Neural cell (in vitro differentiated cells): Measurements from ENCODE around the gene FGR. TPM values are rescaled to one million over a fixed set of nuclear protein-coding genes. Genes with fewer than 3 reads are reported as not detected.

ENCODE experiments used
- H2AFZ ChIP-seq: fragments of 200-600, 300-800 bp; sonication (generic), shearing (Covaris generic); 2 replicates; pipeline ENCODE4 v1.6.0; 2014; ENCODE audit warnings: low read depth, mild to moderate bottlenecking, antibody characterized with exemption, low read length, moderate library complexity
- H3F3A ChIP-seq: fragments of 200-600 bp; shearing (Covaris generic); 2 replicates; pipeline ENCODE4 v1.6.1; 2016; ENCODE audit warnings: mild to moderate bottlenecking, moderate library complexity, mixed read lengths, antibody characterized with exemption, low read length; ENCODE audit not compliant: insufficient read depth, poor library complexity, severe bottlenecking
- H3K27ac ChIP-seq: fragments of 200-600, 300-800 bp; sonication (generic), shearing (Covaris generic); 2 replicates; pipeline ENCODE4 v1.5.1; 2014; ENCODE audit warnings: mild to moderate bottlenecking, low read length, moderate library complexity
- H3K27me3 ChIP-seq: fragments of 300-800, 200-600 bp; sonication (generic), shearing (Covaris generic); 2 replicates; pipeline ENCODE4 v1.6.0; 2014; ENCODE audit warnings: mild to moderate bottlenecking, low read depth, low read length, moderate library complexity; ENCODE audit not compliant: insufficient read depth
- H3K36me3 ChIP-seq: fragments of 300-800, 200-600 bp; sonication (generic), shearing (Covaris generic); 2 replicates; pipeline ENCODE4 v1.5.1; 2014; ENCODE audit warnings: mild to moderate bottlenecking, antibody characterized with exemption, low read length, moderate library complexity; ENCODE audit not compliant: insufficient read depth
- H3K4me2 ChIP-seq: fragments of 300-800, 200-600 bp; sonication (generic), shearing (Covaris generic); 2 replicates; pipeline ENCODE4 v1.6.0; 2014; ENCODE audit warnings: mild to moderate bottlenecking, low read length
- H3K4me3 ChIP-seq: fragments of 300-800, 200-600 bp; sonication (generic), shearing (Covaris generic); 2 replicates; pipeline ENCODE4 v1.5.1; 2014; ENCODE audit warnings: mild to moderate bottlenecking, low read length, moderate library complexity
- H3K79me2 ChIP-seq: fragments of 200-600 bp; shearing (Covaris generic); replicated peaks from 2 replicates; pipeline ENCODE4 v1.6.0; 2014; ENCODE audit warnings: mild to moderate bottlenecking, low read length, moderate library complexity; ENCODE audit not compliant: insufficient read depth
- H3K9ac ChIP-seq: fragments of 300-800, 200-600 bp; sonication (generic), shearing (Covaris generic); 2 replicates; pipeline ENCODE4 v1.6.1; 2016; ENCODE audit warnings: mild to moderate bottlenecking, low read length, mixed read lengths
- H3K9me2 ChIP-seq: fragments of 200-600 bp; shearing (Covaris generic); 2 replicates; pipeline ENCODE4 v1.6.1; 2016; ENCODE audit warnings: mild to moderate bottlenecking, low read length, mixed read lengths; ENCODE audit not compliant: insufficient read depth
- H3K9me3 ChIP-seq: fragments of 200-600, 300-800 bp; sonication (generic), shearing (Covaris generic); 2 replicates; pipeline ENCODE4 v1.6.1; 2016; ENCODE audit warnings: mild to moderate bottlenecking, mixed run types, low read length, moderate library complexity, mixed read lengths
- H4K20me1 ChIP-seq: fragments of 200-600 bp; shearing (Covaris generic); 2 replicates; pipeline ENCODE4 v1.6.1; 2016; ENCODE audit warnings: mild to moderate bottlenecking, mixed run types; ENCODE audit not compliant: insufficient read depth
- EP300 ChIP-seq: fragments of 450-650 bp; conservative IDR thresholded peaks from 2 replicates; pipeline ENCODE4 v1.6.1; 2014; ENCODE audit warnings: antibody characterized with exemption, mild to moderate bottlenecking, moderate library complexity; ENCODE audit not compliant: poor library complexity, severe bottlenecking
- EZH2 ChIP-seq: fragments of 200-600, 300-800 bp; shearing (Covaris generic), sonication (generic); IDR thresholded peaks from 2 replicates; pipeline ENCODE4 v1.6.1; 2014; ENCODE audit warnings: antibody characterized with exemption, low read length, borderline replicate concordance, mild to moderate bottlenecking; ENCODE audit not compliant: insufficient read depth, poor library complexity, severe bottlenecking
- MXI1 ChIP-seq: fragments of 450-650 bp; conservative IDR thresholded peaks from 2 replicates; pipeline ENCODE4 v1.6.1; 2014; ENCODE audit warnings: antibody characterized with exemption, mild to moderate bottlenecking; ENCODE audit not compliant: poor library complexity, severe bottlenecking
- POLR2AphosphoS5 ChIP-seq: IDR thresholded peaks from 2 replicates; pipeline ENCODE4 v1.6.1; 2012
- RAD21 ChIP-seq: fragments of 450-650 bp; conservative IDR thresholded peaks from 2 replicates; pipeline ENCODE4 v1.6.1; 2014; ENCODE audit warnings: antibody characterized with exemption, mild to moderate bottlenecking, moderate library complexity
- REST ChIP-seq: IDR thresholded peaks from 2 replicates; pipeline ENCODE4 v1.6.1; 2012; ENCODE audit warnings: borderline replicate concordance
- SMC3 ChIP-seq: fragments of 450-650 bp; conservative IDR thresholded peaks from 2 replicates; pipeline ENCODE4 v1.6.1; 2014; ENCODE audit warnings: antibody characterized with exemption, mild to moderate bottlenecking, moderate library complexity; ENCODE audit not compliant: poor library complexity
- TAF1 ChIP-seq: IDR thresholded peaks from 2 replicates; pipeline ENCODE4 v1.6.1; 2012; ENCODE audit warnings: low read depth
- polyA plus RNA-seq: library from polyadenylated mRNA; depleted of rRNA; stranded (reverse); fragments of >200 nt; gene quantifications from 2 replicates; pipeline ENCODE4 v1.2.3, GENCODE V29; 2014
- TF ChIP-seq, protein P1 (sequence below): fragments of 450-650 bp; IDR thresholded peaks from 2 replicates; pipeline ENCODE4 v1.5.1; 2014; ENCODE audit warnings: antibody characterized with exemption, mild to moderate bottlenecking, moderate library complexity; ENCODE audit not compliant: poor library complexity, severe bottlenecking

Gene FGR
- polyA plus RNA-seq, 1 donor from 2014 or later: not detected

DNA sequence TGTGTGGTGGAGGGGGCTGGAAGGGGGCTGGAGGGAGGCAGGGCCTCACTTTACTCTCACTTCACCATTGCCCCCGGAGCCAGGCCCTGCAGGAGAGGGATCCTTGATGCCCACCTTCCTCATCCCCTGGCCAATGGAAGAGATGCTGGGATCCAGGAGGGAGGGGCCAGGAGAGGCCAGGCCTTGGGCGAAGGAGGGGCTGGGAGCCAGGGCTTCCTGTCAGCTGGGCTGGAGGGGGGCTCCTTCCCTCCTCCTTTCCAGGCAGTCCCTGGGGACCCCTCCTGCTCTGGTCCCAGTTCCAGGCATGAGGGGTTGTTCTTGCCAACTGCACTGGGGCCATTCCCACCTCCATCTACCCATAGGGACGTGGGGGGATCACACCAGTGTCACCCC lies 36.7 kb downstream of the FGR start:
- Histone ChIP-seq H3K4me3 (peak overlapping the region; percentile 97), H3K4me2 (no peak overlapping the region), H3K27ac (no peak overlapping the region), H3K9me2 (no peaks in the 10 kb centered on the region), H3K9me3 (no peaks in the 10 kb centered on the region), H3K27me3 (no peaks in the 10 kb centered on the region), H3K79me2 (peaks cover 97% of the 10 kb centered on the region), H3K9ac (peak overlapping the region; percentile 54), H2AFZ (no peak overlapping the region), H3K36me3 (no peaks in the 10 kb centered on the region), H3F3A (no peaks in the 10 kb centered on the region), H4K20me1 (peaks cover 81% of the 10 kb centered on the region)
- TF ChIP-seq REST (no peak), MXI1 (no peak)

DNA sequence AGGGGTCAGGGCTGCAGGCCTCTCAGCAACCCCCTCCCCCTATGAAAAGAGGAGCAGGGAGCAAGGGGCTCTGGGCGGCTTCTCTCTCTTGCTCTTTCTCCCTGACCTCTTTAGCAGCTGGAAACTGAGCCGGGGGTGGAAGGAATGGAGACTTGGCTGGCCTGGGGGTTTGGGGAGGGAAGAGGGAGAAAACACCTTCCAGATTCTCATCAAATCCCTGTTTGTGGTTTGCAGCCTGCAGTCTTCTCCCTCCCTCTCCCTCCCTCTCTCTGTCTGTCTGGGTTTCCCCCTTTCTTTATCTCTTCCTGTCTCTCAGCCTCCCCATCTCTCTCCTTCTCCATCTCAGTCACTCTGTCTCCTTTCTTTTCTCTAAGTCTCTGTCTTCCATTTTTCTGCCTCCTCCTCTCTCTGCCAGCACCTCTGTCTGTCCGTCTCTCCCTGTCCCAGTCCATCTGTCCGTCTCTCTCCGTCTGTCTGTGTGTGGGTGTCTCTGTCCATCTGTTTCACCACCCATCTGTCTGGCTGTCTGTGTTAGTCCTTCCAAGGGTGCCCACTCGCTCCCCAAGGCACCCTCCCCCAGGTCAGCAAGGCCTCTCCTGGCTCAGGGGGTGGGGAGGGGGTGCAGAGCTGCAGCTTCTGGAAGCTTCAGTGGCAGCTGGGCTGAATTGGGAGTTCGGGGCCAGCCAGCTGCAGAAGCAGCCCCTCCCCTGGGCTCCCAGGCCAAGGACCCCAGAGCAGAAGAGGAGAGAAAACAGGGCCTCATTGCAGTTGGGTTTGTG lies 37.3 kb downstream of the FGR start:
- peak overlapping the region; percentile 54 for H3K9ac ChIP-seq
- no peak overlapping the region for H3K27ac ChIP-seq
- no peaks in the 10 kb centered on the region for H3K9me2 ChIP-seq

More for the DNA sequence above, 37.3 kb downstream of the FGR start:
- TF ChIP-seq EP300: no peak
- no peak for TF ChIP-seq SMC3
- no peak for TF ChIP-seq EZH2
- TF ChIP-seq POLR2AphosphoS5: no peak
- no peak for TF ChIP-seq MXI1
- TF ChIP-seq, protein P1, sequence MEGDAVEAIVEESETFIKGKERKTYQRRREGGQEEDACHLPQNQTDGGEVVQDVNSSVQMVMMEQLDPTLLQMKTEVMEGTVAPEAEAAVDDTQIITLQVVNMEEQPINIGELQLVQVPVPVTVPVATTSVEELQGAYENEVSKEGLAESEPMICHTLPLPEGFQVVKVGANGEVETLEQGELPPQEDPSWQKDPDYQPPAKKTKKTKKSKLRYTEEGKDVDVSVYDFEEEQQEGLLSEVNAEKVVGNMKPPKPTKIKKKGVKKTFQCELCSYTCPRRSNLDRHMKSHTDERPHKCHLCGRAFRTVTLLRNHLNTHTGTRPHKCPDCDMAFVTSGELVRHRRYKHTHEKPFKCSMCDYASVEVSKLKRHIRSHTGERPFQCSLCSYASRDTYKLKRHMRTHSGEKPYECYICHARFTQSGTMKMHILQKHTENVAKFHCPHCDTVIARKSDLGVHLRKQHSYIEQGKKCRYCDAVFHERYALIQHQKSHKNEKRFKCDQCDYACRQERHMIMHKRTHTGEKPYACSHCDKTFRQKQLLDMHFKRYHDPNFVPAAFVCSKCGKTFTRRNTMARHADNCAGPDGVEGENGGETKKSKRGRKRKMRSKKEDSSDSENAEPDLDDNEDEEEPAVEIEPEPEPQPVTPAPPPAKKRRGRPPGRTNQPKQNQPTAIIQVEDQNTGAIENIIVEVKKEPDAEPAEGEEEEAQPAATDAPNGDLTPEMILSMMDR: no peak
- TF ChIP-seq TAF1: no peak
- TF ChIP-seq RAD21: no peak
- TF ChIP-seq REST: no peak
- H3F3A ChIP-seq: no peaks in the 10 kb centered on the region
- no peak overlapping the region for H2AFZ ChIP-seq
- no peaks in the 10 kb centered on the region for H3K9me3 ChIP-seq
- H3K36me3 ChIP-seq: no peaks in the 10 kb centered on the region
- H3K79me2 ChIP-seq: peaks cover 98% of the 10 kb centered on the region
- H4K20me1 ChIP-seq: peaks cover 81% of the 10 kb centered on the region
- no peak overlapping the region for H3K4me2 ChIP-seq
- no peaks in the 10 kb centered on the region for H3K27me3 ChIP-seq
- H3K4me3 ChIP-seq: peak overlapping the region; percentile 97
